NCI-H748 (cell line): ENCODE data around the gene DNMT1.
A peak's percentile ranks its signal among the peaks of the same experiment; 100 is the strongest.

Experiments used
- DNase-seq: peaks from one replicate; lab custom pipeline; 2025; ENCODE audit not compliant: unreplicated experiment; lab: John Stamatoyannopoulos, UW

DNMT1 gene

GRCh38 chr19:10100163-10100785 is 94.5 kb downstream of the DNMT1 start:
- DNase-seq, result no peak

DNA sequence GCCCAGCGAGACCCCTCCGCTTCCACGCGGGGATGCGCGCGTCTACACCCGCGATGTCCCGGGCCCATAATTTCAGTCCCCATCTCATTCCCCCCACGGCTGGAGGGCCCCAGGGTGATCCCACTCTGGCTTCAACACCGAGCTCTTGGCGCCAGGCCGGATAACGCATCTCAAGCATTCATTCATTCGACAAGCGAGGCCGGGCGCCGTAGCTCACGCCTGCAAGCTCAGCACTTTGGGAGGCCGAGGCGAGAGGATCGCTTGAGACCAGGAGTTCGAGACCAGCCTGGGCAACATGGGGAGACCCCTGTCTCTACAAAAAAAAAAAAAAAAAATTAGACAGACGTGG is 98.2 kb downstream of the DNMT1 start:
- no peak for DNase-seq

DNA sequence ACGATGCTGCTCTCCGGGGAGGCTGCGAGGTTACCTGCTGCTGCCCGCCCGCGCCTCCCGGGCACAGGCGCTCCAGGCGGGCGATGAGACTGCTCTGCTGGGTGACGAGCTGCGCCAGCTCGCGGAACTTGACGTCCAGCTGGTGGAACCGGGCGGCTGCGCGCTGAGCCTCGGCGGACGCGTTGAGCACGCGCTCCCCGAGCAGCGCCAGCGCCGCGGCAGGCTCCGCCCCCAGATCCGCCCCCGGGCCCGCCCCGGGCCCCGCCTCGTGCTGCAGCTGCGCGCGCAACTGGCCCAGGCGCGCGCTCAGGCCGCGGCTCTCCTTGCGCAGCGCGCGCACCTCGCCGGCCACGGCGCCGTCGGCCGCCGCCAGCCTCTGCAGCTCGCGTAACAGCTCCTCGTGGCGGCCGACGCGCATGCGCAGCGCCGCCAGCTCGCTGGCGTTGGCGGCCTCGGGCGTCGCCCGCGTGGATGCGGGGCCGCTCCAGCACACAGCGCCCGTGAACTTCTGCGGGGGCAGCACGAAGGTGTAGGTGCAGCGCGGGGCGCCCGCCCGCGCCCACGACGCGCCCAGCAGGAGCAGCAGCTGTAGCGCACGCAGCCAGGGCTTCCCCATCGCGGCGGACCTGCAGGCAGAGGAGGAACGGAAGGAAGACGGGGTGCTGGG is 98.7 kb downstream of the DNMT1 start:
- DNase-seq, result peak; percentile 89

DNA sequence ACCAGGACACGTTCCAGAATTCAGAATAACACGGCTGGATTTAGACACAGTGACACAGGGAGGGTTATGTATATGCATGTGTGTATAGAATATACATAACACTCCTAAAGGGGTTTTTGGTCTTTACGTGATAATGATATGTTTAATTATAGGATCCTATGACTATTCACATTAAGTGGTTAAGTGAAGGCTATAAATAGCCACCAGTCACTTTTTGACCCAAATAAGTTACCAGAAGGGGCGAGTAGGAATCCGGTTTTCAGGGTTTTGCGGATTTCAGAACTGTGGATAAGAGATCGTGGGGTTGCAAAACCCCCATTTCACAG is 99.2 kb downstream of the DNMT1 start:
- DNase-seq, result no peak

DNA sequence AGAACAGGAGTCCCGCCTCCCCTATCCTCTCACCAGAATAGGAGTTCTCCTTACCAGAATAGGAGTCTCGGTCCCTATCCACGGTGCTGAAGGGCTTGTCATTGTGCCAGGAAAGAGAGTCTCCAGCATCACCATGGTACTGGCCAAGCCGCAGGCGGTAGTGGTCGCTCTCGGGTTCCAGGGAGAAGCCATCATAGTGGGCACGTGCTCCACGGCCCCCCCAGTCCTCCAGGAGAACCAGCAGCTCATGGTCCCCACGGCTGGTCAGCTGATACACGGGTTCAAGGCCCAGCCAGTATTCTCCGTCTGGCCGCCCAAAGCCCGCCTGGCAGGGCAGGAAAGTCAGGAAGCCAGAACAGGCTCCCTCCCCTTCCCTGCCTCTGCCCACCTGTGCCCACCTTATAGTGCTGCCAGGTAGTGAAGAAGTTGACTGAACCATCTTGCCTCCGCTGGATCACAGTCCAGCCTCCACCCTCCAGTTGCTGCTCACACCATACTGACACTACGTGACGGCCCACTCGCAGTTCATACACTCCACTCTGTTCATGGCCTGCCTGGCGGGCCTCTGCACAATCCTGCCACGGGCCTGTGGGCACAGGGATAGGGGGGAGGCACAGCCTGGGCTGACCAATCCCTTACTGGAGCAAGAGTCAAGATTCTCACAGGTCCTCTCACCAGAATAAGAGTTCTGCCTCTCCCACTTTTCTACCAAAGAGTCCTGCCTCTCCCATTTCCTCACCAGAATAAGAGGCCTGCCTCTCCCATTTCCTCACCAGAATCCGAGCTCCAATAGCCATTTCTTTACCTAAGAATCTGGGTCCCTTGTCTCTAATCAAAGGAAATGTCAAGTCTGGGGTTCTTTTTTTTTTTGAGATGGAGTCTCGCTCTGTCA is 101.2 kb downstream of the DNMT1 start:
- DNase-seq, result no peak

- no peak for DNase-seq
Observed at GRCh38 chr19:10092648-10093294, 102.0 kb downstream of the DNMT1 start.

- DNase-seq, result no peak
Observed at GRCh38 chr19:10091895-10092641, 102.7 kb downstream of the DNMT1 start.

DNA sequence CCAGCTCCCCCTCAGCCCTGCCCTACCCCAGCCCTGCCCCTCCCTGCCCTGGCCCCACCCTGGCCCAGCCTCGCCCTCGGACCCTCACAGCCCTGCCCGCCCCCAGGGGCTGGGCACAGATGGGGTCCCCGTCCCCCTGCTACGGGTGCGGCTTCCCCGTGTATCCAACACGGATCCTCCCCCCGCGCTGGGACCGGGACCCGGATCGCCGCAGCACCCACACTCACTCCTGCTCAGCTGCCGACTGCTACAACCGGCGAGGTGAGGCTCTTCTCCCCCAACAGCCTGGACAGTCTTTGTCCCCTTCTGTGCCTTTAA is 103.4 kb downstream of the DNMT1 start:
- no peak for DNase-seq

GRCh38 chr19:10089801-10090375 is 104.9 kb downstream of the DNMT1 start:
- no peak for DNase-seq

- no peak for DNase-seq
Observed at GRCh38 chr19:10088949-10089554, 105.7 kb downstream of the DNMT1 start.

DNA sequence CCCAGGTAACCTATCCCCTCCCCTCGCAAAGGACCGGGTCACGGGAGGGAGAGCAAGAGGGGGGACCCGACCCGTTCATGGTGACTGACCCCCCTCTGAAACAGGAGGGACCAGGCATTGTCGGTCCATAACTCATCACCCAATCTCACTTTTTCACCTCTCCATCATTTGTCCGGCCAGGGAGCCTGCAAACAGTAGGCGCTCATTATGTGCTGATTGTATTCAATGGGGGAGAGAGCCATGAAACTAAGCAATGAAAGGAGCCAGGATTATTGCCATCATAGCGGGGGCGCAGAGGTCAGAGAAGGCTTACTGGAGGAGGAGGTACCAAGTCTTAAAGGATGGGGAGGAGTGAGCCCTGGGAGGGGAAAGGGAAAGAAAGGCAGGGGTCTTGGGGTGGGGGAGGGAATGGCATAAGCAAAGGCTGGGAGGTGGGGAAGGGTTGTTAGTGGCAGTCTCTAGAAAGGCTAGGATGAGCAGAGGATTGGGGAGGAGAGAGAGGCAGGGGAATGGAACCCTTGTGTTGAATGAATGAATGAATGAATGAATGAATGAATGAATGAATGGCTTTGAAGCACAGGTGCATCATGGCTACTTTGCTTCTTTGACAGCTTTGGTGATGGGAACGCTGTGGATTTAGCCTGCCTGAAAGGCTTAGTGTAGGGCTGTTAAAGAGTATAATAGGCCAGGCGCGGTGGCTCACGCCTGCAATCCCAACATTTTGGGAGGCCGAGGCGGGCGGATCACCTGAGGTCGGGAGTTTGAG is 107.3 kb downstream of the DNMT1 start:
- DNase-seq, result no peak

DNA sequence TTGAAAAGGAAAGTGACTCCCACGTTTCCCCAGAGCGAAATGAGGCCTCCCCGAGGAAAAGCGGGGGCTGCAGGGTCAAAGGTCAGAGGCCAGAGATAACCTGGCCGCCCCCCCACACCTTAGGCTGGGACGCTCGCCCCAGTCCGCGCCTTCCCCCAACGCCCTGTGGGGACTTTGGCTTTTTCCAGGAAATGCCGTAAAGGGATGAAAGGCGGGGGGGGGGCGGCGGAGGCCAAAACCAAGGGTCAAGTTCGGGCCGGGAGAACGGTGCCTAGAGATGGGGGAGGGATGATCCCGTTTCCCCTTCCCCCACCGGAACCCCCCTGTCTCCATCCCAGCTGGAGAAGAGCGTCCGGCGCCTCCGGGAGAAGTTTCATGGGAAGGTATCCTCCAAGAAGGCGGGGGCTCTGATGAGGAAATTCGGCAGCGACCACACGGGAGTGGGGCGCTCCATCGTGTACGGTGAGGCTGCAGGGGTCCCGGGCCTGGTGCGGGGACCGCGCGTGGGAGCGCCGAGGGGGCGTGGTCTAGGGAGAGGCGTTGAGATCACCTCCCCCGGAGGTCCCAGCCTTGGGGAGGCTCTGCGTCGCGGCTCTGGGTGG is 108.1 kb downstream of the DNMT1 start:
- DNase-seq, result no peak

DNA sequence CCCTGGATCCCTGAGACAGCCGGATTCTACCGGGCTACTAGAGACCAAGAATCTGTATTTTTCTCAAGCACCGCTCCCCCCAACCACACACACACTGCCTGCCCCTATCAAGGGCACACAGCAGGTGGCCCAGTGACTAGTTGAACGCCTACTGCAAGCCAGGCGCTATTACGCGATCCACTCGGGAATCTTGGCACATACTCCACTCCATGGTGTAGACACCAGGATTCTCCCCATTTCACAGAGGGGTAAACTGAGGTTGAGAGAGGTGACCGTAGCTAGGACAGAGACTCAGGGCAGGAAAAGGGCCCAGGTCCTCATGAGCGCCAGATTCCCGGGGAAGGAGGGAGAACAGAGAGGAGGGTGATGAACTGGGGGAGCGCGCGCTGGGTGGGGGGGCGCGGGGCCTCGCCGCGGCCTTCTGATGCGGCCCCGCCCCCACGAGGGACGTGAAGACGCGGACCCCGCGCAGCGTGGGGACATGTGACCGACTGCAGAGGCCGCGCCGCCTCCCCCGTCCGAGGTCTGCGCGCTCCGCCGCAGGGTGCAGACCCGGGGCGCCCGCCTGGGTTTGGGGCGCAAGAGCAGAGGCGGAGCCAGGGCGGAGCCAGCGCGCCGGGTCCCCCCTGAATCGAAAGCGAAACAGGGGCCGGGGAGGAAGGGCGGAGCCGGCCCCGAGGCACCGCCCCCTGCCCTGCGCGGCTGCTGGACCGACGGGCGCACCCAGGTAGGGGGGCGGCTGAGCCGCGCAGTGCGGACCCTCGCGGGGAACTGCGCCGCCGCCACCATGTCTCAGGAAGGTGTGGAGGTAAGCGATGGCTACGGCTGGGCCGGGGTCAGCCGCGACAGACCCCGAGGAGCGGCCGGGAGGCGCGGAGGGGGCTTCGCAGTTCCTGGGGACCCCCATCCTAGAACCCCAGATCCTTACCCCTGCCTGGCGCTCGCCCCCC is 108.8 kb downstream of the DNMT1 start, which contains the start of gene SHFL:
Gene SHFL (plus strand): TSS at position 677 of the 950 bp plus-strand sequence. CDS start 111 bp downstream, at position 788.
- peak; percentile 47 for DNase-seq

DNA sequence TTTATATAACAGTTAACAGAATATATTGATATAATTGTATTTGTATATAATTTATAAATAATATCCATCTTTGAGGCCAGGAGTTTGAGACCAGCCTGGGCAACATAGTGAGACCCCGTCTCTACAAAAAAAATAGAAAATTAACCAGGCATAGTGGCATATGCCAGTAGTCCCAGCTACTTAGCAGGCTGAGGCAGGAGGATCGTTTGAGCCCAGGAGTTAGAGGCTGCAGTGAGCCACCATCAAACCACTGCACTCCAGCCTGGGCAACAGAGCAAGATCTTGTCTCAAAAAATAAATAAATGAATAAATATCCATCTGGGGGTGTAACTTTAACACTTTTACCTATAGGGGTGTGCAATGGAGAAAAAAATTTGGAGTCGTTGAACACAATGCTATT is 110.0 kb downstream of the DNMT1 start:
- DNase-seq, result no peak

DNA sequence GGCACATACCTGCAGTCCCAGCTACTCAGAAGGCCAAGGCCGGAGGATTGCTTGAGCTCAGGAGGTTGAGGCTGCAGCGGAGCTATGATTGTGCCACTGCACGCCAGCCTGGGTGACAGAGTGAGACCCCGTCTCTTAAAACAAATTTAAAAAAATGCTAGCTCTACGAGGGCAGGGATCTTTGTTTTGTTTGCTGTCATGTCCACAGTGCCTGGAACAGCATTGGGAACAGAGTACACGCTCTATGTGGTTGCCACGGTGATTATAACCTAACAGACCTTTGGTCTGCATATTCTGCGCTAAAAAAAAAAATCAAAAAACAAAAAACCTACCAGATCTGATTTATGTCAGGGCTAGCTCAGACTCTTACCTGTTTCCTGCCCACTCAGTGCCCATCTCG is 110.8 kb downstream of the DNMT1 start:
- DNase-seq, result no peak
